Kidney (tissue), 14 donors: ENCODE data around the gene RASAL2. TPM values are rescaled to one million over a fixed set of nuclear protein-coding genes. Genes with fewer than 3 reads are reported as not detected.

Source experiments
- DNase-seq, 5 donors: peaks; one replicate each; pipeline ENCODE4 v3.0.0-alpha.2; 2013 to 2020
- FAIRE-seq: peaks from 2 replicates; lab custom pipeline; 2012; peaks lifted over from hg19 to GRCh38; lab: Jason Lieb, UNC
- H3K27ac ChIP-seq, 2 donors: one replicate each; pipeline ENCODE4 v1.7.0; 2013; ENCODE audit warnings: low read depth in 2 of 2, low read length in 2 of 2, inconsistent platforms in 1 of 2
- H3K27me3 ChIP-seq: one replicate; pipeline ENCODE4 v1.7.1; 2013; ENCODE audit warnings: low read length, inconsistent platforms; ENCODE audit not compliant: control insufficient read depth, insufficient read depth
- H3K36me3 ChIP-seq, 3 donors: one replicate each; pipeline versions ENCODE4 v1.7.0 to v1.7.1; 2013; ENCODE audit warnings: low read length in 3 of 3, control low read depth in 1 of 3, inconsistent platforms in 1 of 3; ENCODE audit not compliant: insufficient read depth in 3 of 3, control insufficient read depth in 2 of 3
- H3K4me1 ChIP-seq, 3 donors: one replicate each; pipeline versions ENCODE4 v1.7.0 to v1.7.1; 2013; ENCODE audit warnings: low read length in 3 of 3, inconsistent platforms in 1 of 3, low read depth in 1 of 3; ENCODE audit not compliant: control insufficient read depth in 2 of 3, insufficient read depth in 2 of 3
- H3K4me3 ChIP-seq, 3 donors: one replicate each; pipeline versions ENCODE4 v1.7.0 to v1.8.1; 2013; ENCODE audit warnings: low read length in 3 of 3, control low read depth in 1 of 3, inconsistent platforms in 1 of 3
- H3K9ac ChIP-seq, 3 donors: one replicate each; pipeline versions ENCODE4 v1.7.0 to v1.7.1; 2013; ENCODE audit warnings: low read length in 3 of 3, control low read depth in 1 of 3, inconsistent platforms in 1 of 3
- H3K9me3 ChIP-seq, 3 donors: one replicate each; pipeline versions ENCODE4 v1.7.0 to v1.7.1; 2013; ENCODE audit warnings: low read length in 3 of 3, control low read depth in 1 of 3, inconsistent platforms in 1 of 3; ENCODE audit not compliant: control insufficient read depth in 2 of 3, insufficient read depth in 1 of 3
- intact Hi-C: fragments of 100-400 bp; cut with DNase I; formaldehyde crosslinking; loops from one replicate; pipeline ENCODE4 v1.11.1; 2022
- polyA plus RNA-seq: library from polyadenylated mRNA; stranded (reverse); fragments of 350-450 nt; fragmentation: Illumina TruSeq; extraction: RNeasy Lipid Tissue Mini Kit (QIAGEN cat#74804); gene quantifications from one replicate; pipeline ENCODE4 v1.2.3, GENCODE V29; 2014; ENCODE audit warnings: low read depth, low replicate concordance; ENCODE audit not compliant: insufficient read depth
- total RNA-seq: library from RNA; stranded (reverse); fragmentation: NEBNext Ultra II Directional; extraction: Animal tissue kit (Norgen Biotek cat#: 25700); gene quantifications from one replicate; pipeline ENCODE4 v1.2.1, GENCODE V29; 2021
- TF ChIP-seq, protein P1 (sequence below): IDR thresholded peaks from 3 replicates; pipeline ENCODE4 v1.5.1; 2012; ENCODE audit warnings: mild to moderate bottlenecking, moderate library complexity, borderline replicate concordance; ENCODE audit not compliant: insufficient read depth; ENCODE audit errors: extremely low read depth
- donor health status: control.
- donor health status: control.
- donor health status: control.
- donor health status: control.
- donor health status: control.
- donor health status: DM: yes; HTN: yes; CAD: no.
- donor health status: Normal renal cell carcinoma (clear cell type).

Gene RASAL2
- total and polyA plus RNA-seq, 2 donors from 2014 or later, result 2.2 to 26.5 TPM

DNA sequence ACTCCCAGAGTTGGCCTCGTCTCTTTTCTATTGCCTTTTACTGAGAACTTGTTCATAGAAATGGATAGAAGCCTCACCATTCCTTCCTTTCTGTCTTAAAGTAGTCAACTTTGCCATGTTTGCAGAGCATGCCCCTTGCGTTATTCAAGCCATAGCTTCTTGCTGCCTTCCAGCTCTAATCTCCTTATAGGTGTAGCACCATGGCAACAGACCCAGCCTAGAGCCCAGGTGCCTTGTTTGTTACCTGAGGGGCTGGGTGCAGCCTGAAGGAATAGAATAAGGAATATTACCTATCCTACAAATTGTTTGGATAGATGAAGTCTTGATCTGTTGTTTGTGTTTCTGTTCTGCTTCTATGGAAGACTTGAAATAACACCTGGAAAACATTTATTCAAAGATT lies 343.0 kb downstream of the RASAL2 start:
- DNase-seq (no peak), FAIRE-seq (no peak)
- no peak overlapping the region for H3K4me3 ChIP-seq
- intact Hi-C loops, result no loop called here
- TF ChIP-seq, protein P1, sequence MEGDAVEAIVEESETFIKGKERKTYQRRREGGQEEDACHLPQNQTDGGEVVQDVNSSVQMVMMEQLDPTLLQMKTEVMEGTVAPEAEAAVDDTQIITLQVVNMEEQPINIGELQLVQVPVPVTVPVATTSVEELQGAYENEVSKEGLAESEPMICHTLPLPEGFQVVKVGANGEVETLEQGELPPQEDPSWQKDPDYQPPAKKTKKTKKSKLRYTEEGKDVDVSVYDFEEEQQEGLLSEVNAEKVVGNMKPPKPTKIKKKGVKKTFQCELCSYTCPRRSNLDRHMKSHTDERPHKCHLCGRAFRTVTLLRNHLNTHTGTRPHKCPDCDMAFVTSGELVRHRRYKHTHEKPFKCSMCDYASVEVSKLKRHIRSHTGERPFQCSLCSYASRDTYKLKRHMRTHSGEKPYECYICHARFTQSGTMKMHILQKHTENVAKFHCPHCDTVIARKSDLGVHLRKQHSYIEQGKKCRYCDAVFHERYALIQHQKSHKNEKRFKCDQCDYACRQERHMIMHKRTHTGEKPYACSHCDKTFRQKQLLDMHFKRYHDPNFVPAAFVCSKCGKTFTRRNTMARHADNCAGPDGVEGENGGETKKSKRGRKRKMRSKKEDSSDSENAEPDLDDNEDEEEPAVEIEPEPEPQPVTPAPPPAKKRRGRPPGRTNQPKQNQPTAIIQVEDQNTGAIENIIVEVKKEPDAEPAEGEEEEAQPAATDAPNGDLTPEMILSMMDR, result no peak
- peaks cover 0 to 7% (median 3%) of the 10 kb centered on the region in 3 donors for H3K36me3 ChIP-seq
- H3K27ac ChIP-seq, result no peak overlapping the region
- no peaks in the 10 kb centered on the region for H3K9me3 ChIP-seq
- H3K27me3 ChIP-seq, result no peaks in the 10 kb centered on the region
- H3K4me1 ChIP-seq, result no peaks in the 10 kb centered on the region
- H3K9ac ChIP-seq, result no peak overlapping the region

DNA sequence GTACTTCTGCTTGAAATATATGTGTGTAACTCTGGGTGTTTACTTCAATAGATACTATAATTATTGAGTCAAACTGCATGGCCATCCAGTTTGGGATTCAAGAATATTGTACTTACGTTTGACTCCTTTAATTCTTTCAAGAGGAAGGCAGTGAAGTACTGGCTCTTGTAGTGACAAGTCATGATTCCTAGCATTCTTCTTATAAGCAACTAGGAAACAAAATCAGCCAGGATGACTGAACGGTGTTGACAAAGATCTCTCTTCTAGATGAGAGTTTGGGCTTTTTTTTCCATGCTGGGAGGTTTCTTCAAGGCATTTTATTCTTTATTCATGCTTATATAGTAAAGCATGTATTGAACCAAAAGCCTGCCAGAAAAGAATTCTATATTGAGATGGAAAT lies 344.5 kb downstream of the RASAL2 start:
- intact Hi-C loops, result no loop called here
- Histone ChIP-seq H3K9me3 (no peaks in the 10 kb centered on the region), H3K36me3 (peaks cover 2 to 17% (median 6%) of the 10 kb centered on the region in 3 donors), H3K9ac (no peak overlapping the region), H3K27ac (no peak overlapping the region), H3K27me3 (no peaks in the 10 kb centered on the region), H3K4me3 (no peak overlapping the region), H3K4me1 (no peaks in the 10 kb centered on the region)
- DNase-seq (no peak), FAIRE-seq (no peak)
- TF ChIP-seq, protein P1, result no peak

DNA sequence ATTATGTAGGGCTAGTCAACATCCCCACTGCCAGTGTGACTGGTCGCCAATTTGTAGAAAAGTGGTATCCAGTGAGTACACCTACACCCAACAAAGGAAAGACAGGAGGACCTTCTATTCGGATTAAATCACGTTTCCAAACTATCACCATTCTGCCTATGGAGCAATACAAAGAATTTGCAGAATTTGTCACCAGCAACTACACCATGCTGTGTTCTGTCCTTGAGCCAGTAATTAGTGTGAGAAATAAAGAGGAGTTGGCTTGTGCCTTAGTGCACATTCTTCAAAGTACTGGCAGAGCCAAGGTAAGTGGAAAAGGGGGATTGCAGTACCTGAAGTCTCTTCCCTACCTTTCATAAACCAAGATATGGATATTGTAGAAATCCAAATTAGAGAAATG lies 349.0 kb downstream of the RASAL2 start:
- peaks cover 2 to 17% (median 6%) of the 10 kb centered on the region in 3 donors for H3K36me3 ChIP-seq
- no peak overlapping the region for H3K9ac ChIP-seq
- H3K27me3 ChIP-seq, result no peaks in the 10 kb centered on the region
- FAIRE-seq (no peak), DNase-seq (no peak)
- no peaks in the 10 kb centered on the region for H3K4me1 ChIP-seq
- H3K27ac ChIP-seq, result no peak overlapping the region
- H3K9me3 ChIP-seq, result no peaks in the 10 kb centered on the region
- intact Hi-C loops, result no loop called here
- TF ChIP-seq, protein P1, result no peak
- H3K4me3 ChIP-seq, result no peak overlapping the region

DNA sequence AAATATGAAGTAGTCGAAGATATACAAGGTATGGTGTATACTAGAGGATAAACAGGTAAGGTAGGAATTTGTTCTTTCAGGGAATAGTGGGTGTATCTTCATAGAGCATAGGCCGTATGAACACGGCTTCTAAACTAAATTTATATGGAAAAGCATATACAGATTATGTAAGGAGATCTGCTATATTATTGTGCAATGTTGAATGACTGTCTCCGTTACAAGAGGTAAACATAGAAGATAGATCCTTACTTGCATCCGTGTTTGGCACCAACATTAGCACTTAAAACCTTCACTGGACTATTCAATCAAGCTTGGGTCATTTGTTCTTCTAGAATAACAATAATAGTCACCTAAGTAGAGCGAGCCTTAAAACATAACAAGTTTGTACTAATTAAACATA lies 357.0 kb downstream of the RASAL2 start:
- H3K4me3 ChIP-seq, result no peak overlapping the region
- no peak overlapping the region for H3K9ac ChIP-seq
- no peak overlapping the region for H3K27ac ChIP-seq
- TF ChIP-seq, protein P1, result no peak
- no peak for FAIRE-seq
- no peak for DNase-seq
- intact Hi-C loops, result no loop called here
- H3K9me3 ChIP-seq, result no peaks in the 10 kb centered on the region
- H3K36me3 ChIP-seq, result peaks cover 0 to 3% (median 2%) of the 10 kb centered on the region in 3 donors
- no peaks in the 10 kb centered on the region for H3K4me1 ChIP-seq
- H3K27me3 ChIP-seq, result no peaks in the 10 kb centered on the region
